ENCODE data around the gene ITGAD. TPM values are rescaled to one million over a fixed set of nuclear protein-coding genes. Genes with fewer than 3 reads are reported as not detected.

ITGAD gene
- total and polyA plus RNA-seq, 2 of the 13 experiments (the other 11 are each of a cell fraction or from before 2014, with no cell fraction given): not detected

GRCh38 chr16:31459687-31460581, 66.8 kb downstream of the ITGAD start (continued):
- TF ChIP-seq JDP2 (CRISPR knock-in tag; IDR thresholded peaks at IDR 0.05; ENCODE audit: borderline replicate concordance) (no peak), REST (IDR thresholded peaks at IDR 0.05; ENCODE audit: borderline replicate concordance in 1 of 2, low read depth in 1 of 2, low read length in 2 of 2) (no peak), SOX5 (CRISPR knock-in tag; IDR thresholded peaks at IDR 0.05; ENCODE audit: borderline replicate concordance) (no peak), ZNF768 (CRISPR knock-in tag; IDR thresholded peaks at IDR 0.05) (no peak), PCBP2 (optimal IDR thresholded peaks at IDR 0.05; ENCODE audit: low read depth, low read length, poor library complexity, severe bottlenecking) (no peak), SKIL (CRISPR knock-in tag; IDR thresholded peaks at IDR 0.05; ENCODE audit: borderline replicate concordance) (no peak), SRSF9 (IDR thresholded peaks at IDR 0.05; ENCODE audit: borderline replicate concordance, insufficient read depth, low read depth, low read length, poor library complexity, severe bottlenecking) (no peak), ZNF317 (CRISPR knock-in tag; IDR thresholded peaks at IDR 0.05) (no peak), SMYD3 (CRISPR knock-in tag; IDR thresholded peaks at IDR 0.05) (no peak), NONO (IDR thresholded peaks at IDR 0.05) (no peak), NONO (CRISPR knock-in tag; conservative IDR thresholded peaks at IDR 0.05) (peak; percentile 31; the same call in 1 of the 2 replicates), ZSCAN12 (CRISPR knock-in tag; IDR thresholded peaks at IDR 0.05) (no peak), RXRB (CRISPR knock-in tag; IDR thresholded peaks at IDR 0.05; ENCODE audit: borderline replicate concordance) (no peak), GLMP (CRISPR knock-in tag; IDR thresholded peaks at IDR 0.05; ENCODE audit: borderline replicate concordance) (no peak), DBP (CRISPR knock-in tag; IDR thresholded peaks at IDR 0.05; ENCODE audit: not compliant biosample characterization) (no peak), ZNF572 (CRISPR knock-in tag; IDR thresholded peaks at IDR 0.05) (no peak), TOPORS (CRISPR knock-in tag; IDR thresholded peaks at IDR 0.05) (no peak; the same call in 1 of the 2 replicates), BCL3 (CRISPR knock-in tag; IDR thresholded peaks at IDR 0.05) (no peak), PTBP1 (IDR thresholded peaks at IDR 0.05; ENCODE audit: low read depth, low read length, poor library complexity, severe bottlenecking) (no peak)

All from HepG2 (cell line).